Skeletal muscle cell (primary cell): ENCODE measurements around the gene CYP46A1.

Source experiments
- DNase-seq: peaks from one replicate; pipeline ENCODE4 v3.0.0-alpha.2; 2010; ENCODE audit warnings: low read depth
- H3K4me3 ChIP-seq: 2 replicates; pipeline ENCODE4 v1.5.1; 2011; ENCODE audit warnings: low read depth, mild to moderate bottlenecking, control low read depth, low read length, moderate library complexity

The CYP46A1 gene

DNA sequence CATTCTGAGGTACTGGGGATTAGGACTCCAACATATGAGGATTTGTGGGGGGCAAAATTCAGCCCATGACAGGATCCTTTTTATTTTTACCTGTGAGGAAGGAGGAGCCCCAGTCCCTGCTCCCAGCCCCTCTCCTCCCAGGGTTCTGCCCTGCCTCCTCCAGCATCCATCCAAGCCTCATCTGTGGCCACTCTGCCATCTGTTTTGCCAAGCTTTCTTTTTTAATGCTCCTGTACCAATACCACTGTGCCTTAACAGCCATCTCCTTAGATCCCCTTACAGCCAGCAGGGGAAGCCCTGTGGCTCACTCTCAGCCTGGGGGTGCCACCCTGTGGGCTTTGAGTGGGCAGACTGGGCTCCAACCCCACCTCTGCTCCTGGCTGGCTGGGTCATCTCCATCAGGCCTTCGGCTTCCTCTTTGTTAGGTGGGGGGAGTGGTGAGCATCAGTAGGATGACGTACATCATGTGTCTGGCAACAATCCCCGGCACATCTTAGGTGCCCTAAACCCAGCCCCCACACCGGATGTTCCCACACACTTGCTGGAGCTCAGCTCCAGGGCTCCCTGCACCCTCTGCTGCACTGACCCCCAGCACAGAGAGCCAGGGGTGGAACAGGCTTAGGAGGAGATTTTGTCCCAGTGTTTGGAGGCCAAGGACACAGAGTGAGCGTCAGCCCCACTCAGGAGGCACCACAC lies 40.2 kb downstream of the CYP46A1 start:
- no peak overlapping the region for H3K4me3 ChIP-seq
- DNase-seq = no peak

DNA sequence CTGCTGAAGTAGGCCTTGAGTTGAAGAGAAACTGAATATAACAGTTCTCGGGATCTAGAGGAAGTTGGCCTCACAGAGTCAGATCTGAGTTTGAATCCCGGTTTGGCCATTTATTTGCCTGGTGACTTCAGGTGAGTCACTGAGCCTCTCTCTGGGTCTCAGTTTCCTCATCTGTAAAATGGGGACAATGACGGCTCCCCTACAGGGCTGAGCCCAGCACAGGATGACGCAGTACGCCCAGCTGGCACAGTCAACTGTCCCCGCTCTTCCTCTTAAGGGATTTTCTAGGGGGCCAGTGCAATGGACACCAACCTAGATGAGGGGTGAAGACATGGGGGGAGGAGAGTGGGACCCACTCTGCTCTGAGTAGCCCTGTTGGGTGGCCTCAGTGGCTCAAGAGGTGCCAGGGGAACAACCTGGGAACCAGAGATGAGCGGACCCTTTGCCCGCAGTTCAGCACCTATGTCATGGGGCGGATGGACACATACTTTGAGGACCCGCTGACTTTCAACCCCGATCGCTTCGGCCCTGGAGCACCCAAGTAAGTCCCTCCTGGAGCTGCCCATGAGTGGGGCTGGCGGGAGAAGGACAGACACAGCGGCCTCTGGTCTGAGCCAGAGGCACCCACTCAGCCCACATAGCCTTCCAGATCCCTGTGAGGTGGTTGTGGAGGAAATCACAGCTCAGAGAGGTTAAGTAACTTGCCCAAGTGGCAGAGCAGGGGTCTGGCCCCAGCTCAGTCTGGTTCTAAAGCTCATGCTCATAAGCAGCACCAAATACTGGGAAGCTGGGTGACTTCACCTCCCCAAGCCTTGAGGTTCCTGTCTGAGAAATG lies 41.1 kb downstream of the CYP46A1 start:
- no peak overlapping the region for H3K4me3 ChIP-seq
- DNase-seq = no peak

DNA sequence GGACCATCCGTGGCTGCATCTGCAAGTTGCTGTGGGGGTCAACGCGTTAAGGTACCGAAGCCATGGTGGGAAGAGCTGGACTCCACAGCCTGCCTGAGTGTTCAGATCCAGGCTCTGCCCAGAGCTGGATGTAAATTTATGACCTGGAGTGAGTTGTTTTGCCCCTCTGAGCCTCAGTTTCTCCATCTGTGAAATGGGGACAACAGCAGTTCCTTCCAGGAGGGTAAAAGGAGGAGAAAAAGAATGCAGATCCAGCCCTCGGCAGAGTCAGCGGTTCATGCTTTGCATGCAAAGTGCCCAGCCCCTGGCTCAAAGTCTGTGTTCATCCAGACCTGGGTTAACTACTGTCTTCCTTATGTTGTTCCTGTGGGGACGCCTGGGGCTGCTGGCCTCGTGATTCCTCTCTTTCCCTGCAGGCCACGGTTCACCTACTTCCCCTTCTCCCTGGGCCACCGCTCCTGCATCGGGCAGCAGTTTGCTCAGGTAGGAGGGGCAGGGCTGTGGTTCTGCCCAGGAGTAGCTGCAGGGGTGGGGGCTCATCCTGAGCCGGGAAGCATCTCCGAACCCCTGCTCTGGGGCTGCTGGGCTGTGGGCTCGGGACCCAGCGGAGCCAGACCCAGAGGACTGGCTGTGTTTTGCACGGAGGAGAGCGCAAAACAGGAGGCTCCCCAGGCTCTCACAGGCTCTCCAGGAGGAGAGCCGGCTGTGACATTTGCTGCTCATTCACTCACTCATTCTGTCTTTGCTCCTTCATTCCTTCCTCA lies 41.9 kb downstream of the CYP46A1 start:
- no peak for DNase-seq
- no peak overlapping the region for H3K4me3 ChIP-seq

DNA sequence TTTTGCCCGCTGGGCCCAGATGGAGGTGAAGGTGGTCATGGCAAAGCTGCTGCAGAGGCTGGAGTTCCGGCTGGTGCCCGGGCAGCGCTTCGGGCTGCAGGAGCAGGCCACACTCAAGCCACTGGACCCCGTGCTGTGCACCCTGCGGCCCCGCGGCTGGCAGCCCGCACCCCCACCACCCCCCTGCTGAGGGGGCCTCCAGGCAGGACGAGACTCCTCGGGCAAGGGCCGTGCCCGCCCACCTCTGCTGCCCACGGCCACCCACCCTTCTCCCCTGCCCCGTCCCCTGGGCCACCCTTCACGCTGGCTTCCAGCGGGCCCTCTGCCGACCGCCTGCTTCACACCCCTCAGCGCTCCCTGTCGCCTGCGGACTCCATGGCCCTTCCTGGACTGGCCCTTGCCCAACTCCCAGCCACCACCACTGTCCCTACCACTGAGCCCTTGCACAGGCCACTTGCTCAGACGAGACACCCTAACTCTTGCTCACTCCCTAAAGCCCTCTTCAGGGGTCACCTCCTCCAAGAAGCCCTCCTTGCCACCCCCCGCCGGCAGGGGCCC lies 42.5 kb downstream of the CYP46A1 start:
- DNase-seq = no peak
- H3K4me3 ChIP-seq = no peak overlapping the region

DNA sequence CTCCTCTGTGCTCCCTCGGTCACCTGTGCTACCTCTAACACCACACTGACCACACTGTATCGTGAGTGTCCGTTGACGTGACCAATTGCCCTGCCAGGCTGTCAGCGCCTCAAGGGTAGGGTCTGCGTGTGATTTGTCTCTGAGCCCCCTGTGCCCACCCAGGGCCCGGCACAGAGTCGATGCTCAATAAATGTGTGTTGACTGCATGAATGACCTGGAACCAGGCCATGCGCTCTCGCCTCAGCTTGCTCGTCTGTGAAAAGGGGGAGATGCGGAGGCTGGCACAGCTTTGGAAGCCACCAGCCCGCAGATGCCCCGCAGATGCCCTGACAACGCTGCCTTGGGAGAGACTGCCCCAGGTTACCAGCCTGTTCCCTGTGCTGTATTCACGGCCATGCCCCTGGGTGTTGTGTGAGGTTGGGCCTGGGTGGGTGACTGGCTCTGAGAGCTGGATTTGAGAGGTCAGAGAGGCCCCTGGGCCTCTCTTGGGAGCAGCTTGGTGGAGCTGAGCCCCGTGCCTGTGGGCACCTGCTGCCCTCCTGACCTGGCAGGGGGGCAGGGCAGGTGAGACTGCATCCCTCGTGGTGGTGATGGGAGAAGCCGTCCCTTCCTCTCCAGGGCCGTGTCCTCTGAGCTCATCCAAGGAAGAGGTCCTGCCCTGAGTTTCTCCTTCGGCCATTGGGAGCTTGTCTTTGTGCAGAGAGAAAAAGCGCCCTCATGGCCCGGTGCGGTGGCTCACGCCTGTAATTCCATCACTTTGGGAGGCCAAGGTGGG lies 43.2 kb downstream of the CYP46A1 start:
- no peak overlapping the region for H3K4me3 ChIP-seq
- no peak for DNase-seq

- H3K4me3 ChIP-seq = no peak overlapping the region
- no peak for DNase-seq
Measured at GRCh38 chr14:99728231-99728920, 44.3 kb downstream of the CYP46A1 start.

- no peak overlapping the region for H3K4me3 ChIP-seq
- no peak for DNase-seq
Measured at GRCh38 chr14:99728981-99729451, 44.9 kb downstream of the CYP46A1 start.

DNA sequence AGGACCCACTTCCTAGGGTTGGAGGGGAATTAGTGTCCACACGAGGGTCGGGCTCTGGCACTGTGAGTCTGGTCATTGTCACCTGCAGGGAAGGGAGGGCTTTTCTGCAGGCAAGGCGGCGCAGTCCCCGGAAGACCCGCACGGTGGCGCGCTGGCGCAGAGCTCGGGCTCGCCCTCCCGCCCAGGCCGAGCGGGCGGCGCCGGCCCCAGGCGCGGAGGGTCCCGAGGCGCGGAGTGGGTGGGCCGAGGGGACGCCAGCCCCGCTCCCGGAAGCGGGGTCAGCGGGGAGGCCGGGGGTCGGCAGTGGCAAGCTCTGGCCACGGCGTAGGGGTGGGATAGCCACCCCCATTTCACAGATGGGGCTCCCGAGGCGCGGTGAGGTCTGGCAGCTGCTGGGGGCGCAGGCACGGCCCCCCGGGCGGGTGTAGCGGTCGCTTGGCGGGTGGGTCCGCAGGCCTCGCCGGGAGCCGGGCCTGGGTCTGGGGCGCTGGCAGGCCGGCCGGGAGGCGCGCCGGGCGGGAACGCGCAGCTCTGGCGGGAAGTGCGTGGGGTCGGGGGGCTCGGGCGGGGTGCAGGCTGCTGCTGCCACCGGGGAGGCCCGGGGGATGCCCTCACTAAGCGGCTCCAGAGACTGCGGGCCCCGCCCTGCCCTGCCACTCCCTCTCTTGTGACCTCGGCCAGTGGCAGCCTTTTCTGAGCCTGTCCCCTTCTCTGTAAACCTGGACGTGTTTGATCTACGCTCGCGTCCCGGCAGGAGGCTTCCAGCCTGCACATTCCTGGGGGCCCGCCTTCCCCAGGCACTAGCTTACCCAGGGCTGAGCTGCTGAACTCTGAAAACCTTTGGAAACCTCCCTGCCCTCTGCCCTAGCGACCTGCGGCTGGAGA lies 46.1 kb downstream of the CYP46A1 start:
- H3K4me3 ChIP-seq = peak overlapping the region; percentile 52

GRCh38 chr14:99730876-99731546 lies 46.9 kb downstream of the CYP46A1 start:
- no peak for DNase-seq
- H3K4me3 ChIP-seq = no peak overlapping the region

More for the DNA sequence above, 46.1 kb downstream of the CYP46A1 start:
- no peak for DNase-seq

GRCh38 chr14:99731547-99732435 lies 47.7 kb downstream of the CYP46A1 start:
- DNase-seq = no peak
- H3K4me3 ChIP-seq = no peak overlapping the region

GRCh38 chr14:99732436-99733210 lies 48.5 kb downstream of the CYP46A1 start:
- no peak overlapping the region for H3K4me3 ChIP-seq
- no peak for DNase-seq

- no peak overlapping the region for H3K4me3 ChIP-seq
- DNase-seq = no peak
Measured at GRCh38 chr14:99733211-99733539, 49.1 kb downstream of the CYP46A1 start.

GRCh38 chr14:99733540-99734405 lies 49.7 kb downstream of the CYP46A1 start:
- DNase-seq = no peak
- no peak overlapping the region for H3K4me3 ChIP-seq

- H3K4me3 ChIP-seq = no peak overlapping the region
- no peak for DNase-seq
Measured at GRCh38 chr14:99734406-99735051, 50.4 kb downstream of the CYP46A1 start.
